Thyroid gland (tissue), 4 donors: Measurements from ENCODE around the gene EGR4. TPM values are rescaled to one million over a fixed set of nuclear protein-coding genes. Genes with fewer than 3 reads are reported as not detected.

Source experiments
- DNase-seq, 2 donors: peaks; one replicate each; pipeline ENCODE4 v3.0.0-alpha.2; 2019
- H3K27ac ChIP-seq, 3 donors: fragments of 200-600 bp; sonication (generic); 1 replicate in 2 of 3; 2 replicates in 1 of 3; pipeline ENCODE4 v1.5.1; 2016 to 2019; ENCODE audit warnings: mild to moderate bottlenecking in 1 of 3, moderate library complexity in 1 of 3
- H3K27me3 ChIP-seq: fragments of 200-600 bp; sonication (generic); one replicate; pipeline ENCODE4 v1.5.1; 2019
- H3K36me3 ChIP-seq, 2 donors: fragments of 200-600 bp; sonication (generic); one replicate each; pipeline ENCODE4 v1.5.1; 2016 to 2019
- H3K4me1 ChIP-seq, 2 donors: fragments of 200-600 bp; sonication (generic); one replicate each; pipeline ENCODE4 v1.5.1; 2017 to 2019
- H3K4me3 ChIP-seq, 3 donors: fragments of 200-600 bp; sonication (generic); replicated peaks in 1 of 3; 1 replicate in 2 of 3; 2 replicates in 1 of 3; pipeline ENCODE4 v1.5.1; 2016; ENCODE audit warnings: mild to moderate bottlenecking in 1 of 3
- H3K9me3 ChIP-seq: fragments of 200-600 bp; sonication (generic); one replicate; pipeline ENCODE4 v1.5.1; 2017
- CTCF ChIP-seq, 6 experiments: fragments of 200-600 bp in 3 of 6; fragments of 450-650 bp in 3 of 6; sonication (generic) in 3 of 6; IDR thresholded peaks; one replicate each; pipeline ENCODE4 v1.5.1; 2016 to 2019; ENCODE audit warnings: antibody characterized with exemption in 6 of 6, mild to moderate bottlenecking in 2 of 6, inconsistent platforms in 1 of 6, moderate library complexity in 1 of 6
- POLR2A ChIP-seq, 2 donors: fragments of 450-650 bp; IDR thresholded peaks; one replicate each; pipeline ENCODE4 v1.6.1; 2017; ENCODE audit warnings: antibody characterized with exemption in 2 of 2, mild to moderate bottlenecking in 2 of 2, moderate library complexity in 1 of 2
- WGBS, 2 donors: methylation state at CpG; one replicate each; pipeline ENCODE4 v1.1.5; 2017; 5-methylcytosine and 5-hydroxymethylcytosine counted together
- intact Hi-C: fragments of 100-400 bp; cut with DNase I; formaldehyde crosslinking; loops from one replicate; pipeline ENCODE4 v1.15.1; 2023
- total RNA-seq, 4 donors: library from RNA; depleted of rRNA; stranded (reverse); fragments of >200 nt; gene quantifications; one replicate each; pipeline ENCODE4 v1.2.3, GENCODE V29; 2016

Gene EGR4
- total RNA-seq, 4 donors from 2014 or later: not detected

DNA sequence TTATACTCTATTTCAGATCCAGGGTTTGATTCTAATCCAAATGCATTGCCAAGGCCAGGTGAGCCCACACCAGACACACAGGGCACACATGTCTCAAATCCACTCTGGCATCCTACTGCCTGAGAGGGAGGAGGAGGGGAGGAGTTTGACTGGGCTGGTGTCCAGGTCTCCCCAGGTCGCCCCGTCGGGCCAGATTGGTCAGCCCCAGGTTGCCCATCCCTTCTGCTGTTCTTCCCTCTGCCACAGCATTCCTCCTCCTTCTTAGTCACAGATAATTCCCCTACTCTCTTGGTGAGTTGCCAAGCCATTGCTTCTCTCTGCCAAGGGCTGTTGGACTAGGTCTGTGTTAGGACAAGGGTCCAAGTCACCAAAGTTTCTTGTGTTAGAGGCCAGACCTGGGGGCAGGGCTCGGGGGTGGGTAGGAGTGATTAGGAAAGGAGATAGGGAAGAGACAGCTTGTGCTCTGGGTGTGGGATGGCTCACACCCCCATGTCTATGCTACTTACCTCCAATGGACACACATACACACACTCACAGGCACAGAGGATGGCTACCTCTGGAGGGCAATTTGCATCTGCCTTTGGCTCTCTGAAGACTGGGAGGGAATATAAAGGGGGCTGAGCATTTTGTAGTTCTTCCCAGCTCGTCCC, 2.5 kb upstream of the EGR4 start:
- Histone ChIP-seq H3K27me3 (peaks cover 35% of the 10 kb centered on the region), H3K9me3 (no peaks in the 10 kb centered on the region), H3K36me3 (no peaks in the 10 kb centered on the region), H3K4me1 (peaks cover 0 to 16% of the 10 kb centered on the region in 2 donors), H3K27ac (no peak overlapping the region), H3K4me3 (no peak overlapping the region)
- 29 to 32% methylated on average over 5 of the region's 5 CpGs for WGBS, 2 donors
- DNase-seq: no peak
- intact Hi-C loops: no loop called here
- TF ChIP-seq CTCF (IDR thresholded peaks at IDR 0.05): no peak
- no peak for TF ChIP-seq POLR2A (IDR thresholded peaks at IDR 0.05)

GRCh38 chr2:73294239-73294638, 891 bp upstream of the EGR4 start:
- intact Hi-C loops: no loop called here
- 90 to 94% methylated on average over 2 of the region's 2 CpGs for WGBS, 2 donors
- H3K4me1 ChIP-seq: peaks cover 0 to 16% of the 10 kb centered on the region in 2 donors
- peaks cover 36% of the 10 kb centered on the region for H3K27me3 ChIP-seq
- H3K27ac ChIP-seq: no peak overlapping the region
- no peak for DNase-seq
- H3K9me3 ChIP-seq: no peaks in the 10 kb centered on the region
- TF ChIP-seq POLR2A (IDR thresholded peaks at IDR 0.05) (no peak), CTCF (IDR thresholded peaks at IDR 0.05) (no peak)
- H3K36me3 ChIP-seq: no peaks in the 10 kb centered on the region
- no peak overlapping the region for H3K4me3 ChIP-seq

GRCh38 chr2:73292906-73293533, 328 bp downstream of the EGR4 start:
- no peak for DNase-seq
- Histone ChIP-seq H3K4me1 (peaks cover 0 to 16% of the 10 kb centered on the region in 2 donors), H3K27me3 (peaks cover 36% of the 10 kb centered on the region), H3K9me3 (no peaks in the 10 kb centered on the region), H3K36me3 (no peaks in the 10 kb centered on the region), H3K4me3 (peak overlapping the region in 2 of 3 donors; percentile 9 to 26), H3K27ac (no peak overlapping the region)
- TF ChIP-seq CTCF (IDR thresholded peaks at IDR 0.05) (no peak), POLR2A (IDR thresholded peaks at IDR 0.05) (no peak)
- WGBS, 2 donors: 6 to 9% methylated on average over 12 to 18 of the region's 64 CpGs
- intact Hi-C loops: no loop called here

DNA sequence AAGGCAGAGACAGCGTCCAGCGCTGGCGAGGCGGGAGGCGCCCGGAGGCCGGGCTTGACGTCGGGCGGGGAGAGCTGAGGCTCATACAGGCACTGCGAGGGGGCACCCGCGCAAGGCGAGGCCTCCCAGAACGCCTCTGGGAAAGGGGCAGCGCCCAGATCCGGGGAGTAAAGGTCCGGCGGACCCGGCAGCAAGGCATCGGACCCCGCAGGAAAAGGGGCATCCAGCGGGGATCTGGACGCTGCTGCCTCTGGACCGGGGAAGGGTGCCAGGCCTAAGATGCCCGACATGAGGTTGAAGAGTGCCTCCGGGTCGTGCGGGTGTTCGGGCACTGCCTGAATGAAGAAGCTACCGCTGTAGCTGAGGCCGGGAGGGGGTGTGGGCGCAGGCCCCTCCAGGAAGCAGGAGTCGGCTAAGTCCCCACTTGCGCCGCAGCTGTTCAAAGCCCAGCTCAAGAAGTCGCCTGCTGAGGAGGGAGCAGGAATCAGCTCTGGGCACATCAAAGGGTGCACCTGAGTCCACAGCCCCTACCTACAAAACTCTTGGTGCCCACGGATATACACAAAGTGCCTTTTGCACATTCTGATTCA, 937 bp downstream of the EGR4 start:
- H3K4me3 ChIP-seq: no peak overlapping the region
- 5 to 11% methylated on average over 5 to 16 of the region's 38 CpGs for WGBS, 2 donors
- no peaks in the 10 kb centered on the region for H3K36me3 ChIP-seq
- H3K4me1 ChIP-seq: peaks cover 0 to 16% of the 10 kb centered on the region in 2 donors
- no peak overlapping the region for H3K27ac ChIP-seq
- H3K27me3 ChIP-seq: peaks cover 36% of the 10 kb centered on the region
- intact Hi-C loops: no loop called here
- no peak for TF ChIP-seq CTCF (IDR thresholded peaks at IDR 0.05)
- TF ChIP-seq POLR2A (IDR thresholded peaks at IDR 0.05): no peak
- no peaks in the 10 kb centered on the region for H3K9me3 ChIP-seq
- DNase-seq: no peak
